Body of pancreas (tissue), 4 donors: Measurements from ENCODE around the gene CCDC57.

Experiments
- POLR2A ChIP-seq, 3 donors: fragments of 450-650 bp; IDR thresholded peaks; one replicate each; pipeline ENCODE4 v1.6.1; 2016; ENCODE audit warnings: antibody characterized with exemption in 3 of 3, mild to moderate bottlenecking in 2 of 3
- TF ChIP-seq, protein P1 (sequence below), 7 experiments: fragments of 450-650 bp in 4 of 7; fragments of 200-600 bp in 3 of 7; sonication (generic) in 3 of 7; IDR thresholded peaks; one replicate each; pipeline ENCODE4 v1.5.1; 2016 to 2019; ENCODE audit warnings: antibody characterized with exemption in 7 of 7

DNA sequence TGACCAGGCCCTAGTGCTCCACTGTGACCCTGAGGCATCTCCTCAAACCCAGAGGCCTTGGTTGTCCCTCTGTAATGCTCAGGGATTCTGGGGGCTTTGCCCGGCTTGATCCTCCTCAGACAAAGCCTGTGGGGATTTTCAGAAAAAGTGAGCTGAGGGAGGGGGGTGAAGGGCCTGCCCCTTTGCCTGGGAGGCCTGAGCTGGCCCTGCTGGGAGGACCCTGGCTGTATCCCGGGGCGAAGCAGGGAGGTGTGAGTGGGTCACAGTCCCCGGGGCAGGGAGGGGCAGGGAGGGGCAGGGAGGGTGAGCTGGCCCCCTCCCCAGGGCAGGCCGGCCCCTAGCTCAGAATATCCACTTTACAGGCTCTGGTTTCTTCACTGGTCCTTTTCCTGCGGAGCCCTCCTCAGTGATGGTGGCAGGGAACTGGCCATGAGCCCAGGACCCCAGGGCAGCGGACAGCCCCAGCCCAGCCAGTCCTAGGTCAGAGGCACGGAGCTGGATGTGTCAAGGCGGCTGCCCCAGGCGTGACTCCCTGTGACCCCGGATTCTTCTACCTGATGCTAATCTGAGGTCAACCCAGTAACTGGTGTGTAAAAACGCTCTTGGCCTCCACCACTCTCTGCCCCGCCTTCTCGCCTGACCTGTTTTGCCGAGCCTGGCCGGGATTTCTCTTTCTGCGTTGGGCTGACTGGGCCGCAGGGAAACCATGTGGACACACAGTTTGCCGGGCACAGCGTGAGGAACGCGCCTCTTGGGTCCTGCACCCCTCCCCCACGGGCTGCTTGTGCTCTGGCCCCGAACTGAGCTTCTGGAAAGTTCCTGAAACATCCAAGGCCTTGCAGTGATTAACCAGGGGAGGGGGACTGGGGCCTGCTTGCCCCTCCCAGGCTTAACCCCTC is 108.8 kb downstream of the CCDC57 start:
- TF ChIP-seq, protein P1, sequence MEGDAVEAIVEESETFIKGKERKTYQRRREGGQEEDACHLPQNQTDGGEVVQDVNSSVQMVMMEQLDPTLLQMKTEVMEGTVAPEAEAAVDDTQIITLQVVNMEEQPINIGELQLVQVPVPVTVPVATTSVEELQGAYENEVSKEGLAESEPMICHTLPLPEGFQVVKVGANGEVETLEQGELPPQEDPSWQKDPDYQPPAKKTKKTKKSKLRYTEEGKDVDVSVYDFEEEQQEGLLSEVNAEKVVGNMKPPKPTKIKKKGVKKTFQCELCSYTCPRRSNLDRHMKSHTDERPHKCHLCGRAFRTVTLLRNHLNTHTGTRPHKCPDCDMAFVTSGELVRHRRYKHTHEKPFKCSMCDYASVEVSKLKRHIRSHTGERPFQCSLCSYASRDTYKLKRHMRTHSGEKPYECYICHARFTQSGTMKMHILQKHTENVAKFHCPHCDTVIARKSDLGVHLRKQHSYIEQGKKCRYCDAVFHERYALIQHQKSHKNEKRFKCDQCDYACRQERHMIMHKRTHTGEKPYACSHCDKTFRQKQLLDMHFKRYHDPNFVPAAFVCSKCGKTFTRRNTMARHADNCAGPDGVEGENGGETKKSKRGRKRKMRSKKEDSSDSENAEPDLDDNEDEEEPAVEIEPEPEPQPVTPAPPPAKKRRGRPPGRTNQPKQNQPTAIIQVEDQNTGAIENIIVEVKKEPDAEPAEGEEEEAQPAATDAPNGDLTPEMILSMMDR (IDR thresholded peaks at IDR 0.05) = no peak
- peak in 2 of 3 donors; percentile 20 to 34 for TF ChIP-seq POLR2A (IDR thresholded peaks at IDR 0.05)
